Neural progenitor cell (in vitro differentiated cells): Measurements from ENCODE around the gene TMEM266.

Experiments used
- EZH2 ChIP-seq: fragments of 200-600 bp; sonication (generic); IDR thresholded peaks from 2 replicates; pipeline ENCODE4 v1.6.1; 2017; ENCODE audit warnings: antibody characterized with exemption, mild to moderate bottlenecking, moderate library complexity
- EZH2phosphoT487 ChIP-seq: fragments of 200-600 bp; sonication (generic); IDR thresholded peaks from 2 replicates; pipeline ENCODE4 v1.6.1; 2017; ENCODE audit warnings: antibody characterized with exemption
- TF ChIP-seq, protein P1 (sequence below): fragments of 200-600 bp; sonication (generic); IDR thresholded peaks from 2 replicates; pipeline ENCODE4 v1.5.1; 2017; ENCODE audit warnings: antibody characterized with exemption, mild to moderate bottlenecking

DNA sequence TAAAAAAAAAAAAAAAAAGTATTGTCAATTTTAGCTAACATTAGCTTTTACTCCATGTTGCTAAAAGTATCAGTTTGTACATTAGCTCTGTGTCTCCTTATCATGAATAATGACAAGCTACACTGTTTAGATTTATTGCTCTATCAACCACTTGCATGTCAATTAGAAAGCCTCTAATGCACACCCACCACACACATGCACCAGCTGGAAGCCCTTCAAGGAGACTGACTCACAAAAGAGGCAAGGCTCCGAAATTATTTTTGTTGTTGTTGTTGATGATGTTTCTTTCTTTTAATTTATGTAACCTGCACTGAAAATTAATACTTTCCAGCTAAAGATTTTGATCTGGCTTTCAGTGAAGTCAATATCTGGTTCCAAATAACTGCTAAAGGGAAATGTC, 180.0 kb downstream of the TMEM266 start:
- TF ChIP-seq, protein P1, sequence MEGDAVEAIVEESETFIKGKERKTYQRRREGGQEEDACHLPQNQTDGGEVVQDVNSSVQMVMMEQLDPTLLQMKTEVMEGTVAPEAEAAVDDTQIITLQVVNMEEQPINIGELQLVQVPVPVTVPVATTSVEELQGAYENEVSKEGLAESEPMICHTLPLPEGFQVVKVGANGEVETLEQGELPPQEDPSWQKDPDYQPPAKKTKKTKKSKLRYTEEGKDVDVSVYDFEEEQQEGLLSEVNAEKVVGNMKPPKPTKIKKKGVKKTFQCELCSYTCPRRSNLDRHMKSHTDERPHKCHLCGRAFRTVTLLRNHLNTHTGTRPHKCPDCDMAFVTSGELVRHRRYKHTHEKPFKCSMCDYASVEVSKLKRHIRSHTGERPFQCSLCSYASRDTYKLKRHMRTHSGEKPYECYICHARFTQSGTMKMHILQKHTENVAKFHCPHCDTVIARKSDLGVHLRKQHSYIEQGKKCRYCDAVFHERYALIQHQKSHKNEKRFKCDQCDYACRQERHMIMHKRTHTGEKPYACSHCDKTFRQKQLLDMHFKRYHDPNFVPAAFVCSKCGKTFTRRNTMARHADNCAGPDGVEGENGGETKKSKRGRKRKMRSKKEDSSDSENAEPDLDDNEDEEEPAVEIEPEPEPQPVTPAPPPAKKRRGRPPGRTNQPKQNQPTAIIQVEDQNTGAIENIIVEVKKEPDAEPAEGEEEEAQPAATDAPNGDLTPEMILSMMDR: no peak
- TF ChIP-seq EZH2: no peak
- TF ChIP-seq EZH2phosphoT487: no peak
